ENCODE data around the gene TUSC2. TPM values are rescaled to one million over a fixed set of nuclear protein-coding genes. Genes with fewer than 3 reads are reported as not detected.

The TUSC2 gene
- total and polyA plus RNA-seq, 2 of the 13 experiments (the other 11 are each of a cell fraction or from before 2014, with no cell fraction given) = 36.7 to 39.1 TPM

GRCh38 chr3:50323614-50324199 lies 4.3 kb downstream of the TUSC2 start:
- Histone ChIP-seq H3K79me2 (ENCODE audit: insufficient read depth, low read length) (peaks cover 35% of the 10 kb centered on the region), H3K4me1 (ENCODE audit: insufficient read depth, low read length) (peaks cover 69% of the 10 kb centered on the region), H3K4me3 (replicated peaks in 1 of 3; ENCODE audit: insufficient read depth in 1 of 3, low read depth in 2 of 3, low read length in 3 of 3) (peak overlapping the region in 1 of 3 experiments; percentile 17; a peak in 1 of 6 replicates), H3K4me2 (ENCODE audit: low read depth, low read length) (peak overlapping the region; percentile 94; the same call in 1 of the 2 replicates), H3K27ac (ENCODE audit: extremely low read length, insufficient read depth, low read length) (peak overlapping the region; percentile 100), H3K27me3 (ENCODE audit: control insufficient read depth in 1 of 2, insufficient read depth in 2 of 2, low read length in 2 of 2) (no peaks in the 10 kb centered on the region; a peak in 1 of 5 replicates), H3K9me3 (ENCODE audit: low read length) (no peaks in the 10 kb centered on the region), H3K36me3 (replicated peaks in 1 of 2; ENCODE audit: control insufficient read depth in 1 of 2, insufficient read depth in 2 of 2, low read length in 2 of 2) (peaks cover 3 to 21% of the 10 kb centered on the region in 2 experiments; a peak in 4 of 5 replicates), H4K20me1 (ENCODE audit: insufficient read depth, low read length) (no peaks in the 10 kb centered on the region), H2AFZ (ENCODE audit: low read length) (no peak overlapping the region), H3K9ac (ENCODE audit: insufficient read depth, low read depth, low read length) (peak overlapping the region; percentile 7; the same call in 1 of the 2 replicates)
- DNase-seq (ENCODE audit: low spot score) (no peak), FAIRE-seq (no peak), ATAC-seq (no peak)
- intact Hi-C loops (cut with micrococcal nuclease; ENCODE audit: unreplicated experiment) (loop anchor here (1.0 kb wide), 2 partner anchors 20 to 49 kb away; partner anchors contain the start of gene HYAL1), in situ Hi-C loops (cut with HindIII; ENCODE audit: extremely low pct_ligation_motif_present, low pct_unique_long_range_greater_than_20kb) (loop anchor here (5.0 kb wide), 1 partner anchor 61 kb away; no protein-coding TSS in a partner anchor)
- TF ChIP-seq GABPA (IDR thresholded peaks at IDR 0.05; ENCODE audit: low read depth, low read length) (no peak), GABPA (CRISPR knock-in tag; IDR thresholded peaks at IDR 0.05; ENCODE audit: low read depth) (0 out of 2 replicates have a peak, but pooled peaks have one; percentile 10), PRDM10 (CRISPR knock-in tag; IDR thresholded peaks at IDR 0.05; ENCODE audit: low read depth) (0 out of 2 replicates have a peak, but pooled peaks have one; percentile 6), SOX13 (IDR thresholded peaks at IDR 0.05) (no peak), SOX13 (CRISPR knock-in tag; conservative IDR thresholded peaks at IDR 0.05 in 1 of 2, IDR thresholded peaks at IDR 0.05 in 1 of 2) (0 out of 4 replicates have a peak, but pooled peaks of 1 of the 2 experiments have one; percentile 6), TAF15 (IDR thresholded peaks at IDR 0.05; ENCODE audit: low read depth, low read length, poor library complexity, severe bottlenecking) (no peak), ZNF274 (CRISPR knock-in tag; IDR thresholded peaks at IDR 0.05) (0 out of 2 replicates have a peak, but pooled peaks have one; percentile 6), TFDP2 (CRISPR knock-in tag; IDR thresholded peaks at IDR 0.05) (no peak), SRY (CRISPR knock-in tag; IDR thresholded peaks at IDR 0.05) (0 out of 2 replicates have a peak, but pooled peaks have one; percentile 52), FOXO4 (CRISPR knock-in tag; conservative IDR thresholded peaks at IDR 0.05) (0 out of 2 replicates have a peak, but pooled peaks have one; percentile 54), ZNF232 (CRISPR knock-in tag; IDR thresholded peaks at IDR 0.05; ENCODE audit: borderline replicate concordance) (no peak)
- 62% methylated on average over 3 of the region's 5 CpGs for WGBS (ENCODE audit: low lambda C conversion rate)
- BruUV-seq (replicated peaks) = no TSS peak
- CTCF ChIA-PET (ENCODE audit: low intra/inter-chr PET ratio, low total read pairs) = interaction anchor here (1.1 to 1.5 kb wide), 4 partner anchors 21 to 66 kb away, joined by 4 to 14 read pairs (median 7); partner anchors contain the start of genes HYAL1 and IFRD2
- POLR2A ChIA-PET = interaction anchor here (0.7 to 13.0 kb wide), 10 partner anchors 13 to 66 kb away, joined by 3 to 222 read pairs (median 6); partner anchors contain the start of genes CYB561D2, HYAL1, HYAL3 and IFRD2

All from HepG2 (cell line).